IPS DF 6.9 (cell line): ENCODE results near the gene MYO5B.

Source experiments
- DNase-seq: peaks from one replicate; pipeline ENCODE4 v3.0.0-alpha.2; 2013; ENCODE audit warnings: low read depth, low spot score
- H3K27ac ChIP-seq: one replicate; pipeline ENCODE4 v1.5.1; 2013; ENCODE audit warnings: low read length, control low read depth
- H3K27me3 ChIP-seq: 2 replicates; pipeline ENCODE4 v1.6.1; 2013; ENCODE audit warnings: mild to moderate bottlenecking, low read length; ENCODE audit not compliant: control insufficient read depth, insufficient read depth
- H3K36me3 ChIP-seq: 2 replicates; pipeline ENCODE4 v1.6.1; 2013; ENCODE audit warnings: low read length; ENCODE audit not compliant: control insufficient read depth, insufficient read depth
- H3K4me1 ChIP-seq: 2 replicates; pipeline ENCODE4 v1.6.1; 2013; ENCODE audit warnings: low read length; ENCODE audit not compliant: control insufficient read depth, insufficient read depth
- H3K4me3 ChIP-seq: 2 replicates; pipeline ENCODE4 v1.5.1; 2013; ENCODE audit warnings: mild to moderate bottlenecking, low read length
- H3K9me3 ChIP-seq: 2 replicates; pipeline ENCODE4 v1.6.1; 2013; ENCODE audit warnings: low read length, inconsistent platforms; ENCODE audit not compliant: control insufficient read depth, insufficient read depth
- WGBS: extraction: QIAGEN DNeasy Blood & Tissue Kit; methylation state at CpG from one replicate; pipeline ENCODE4 v1.1.7; 2013; ENCODE audit warnings: mixed read lengths, missing lambda C conversion rate; ENCODE audit not compliant: insufficient read length, insufficient coverage; 5-methylcytosine and 5-hydroxymethylcytosine counted together

The MYO5B gene

GRCh38 chr18:49966090-49966489, 228.9 kb downstream of the MYO5B start:
- WGBS: no CpG with 5 or more reads among the region's 3 CpGs
- Histone ChIP-seq H3K4me3 (no peak overlapping the region), H3K27ac (no peak overlapping the region), H3K36me3 (no peaks in the 10 kb centered on the region), H3K9me3 (no peaks in the 10 kb centered on the region), H3K4me1 (no peaks in the 10 kb centered on the region), H3K27me3 (no peaks in the 10 kb centered on the region)
- no peak for DNase-seq

- WGBS: no CpG with 5 or more reads among the region's 4 CpGs
- H3K9me3 ChIP-seq: no peaks in the 10 kb centered on the region
- H3K4me3 ChIP-seq: no peak overlapping the region
- DNase-seq: no peak
- no peaks in the 10 kb centered on the region for H3K4me1 ChIP-seq
- no peak overlapping the region for H3K27ac ChIP-seq
- no peaks in the 10 kb centered on the region for H3K27me3 ChIP-seq
- H3K36me3 ChIP-seq: no peaks in the 10 kb centered on the region
Observed at GRCh38 chr18:49963217-49963616, 231.7 kb downstream of the MYO5B start.

- Histone ChIP-seq H3K36me3 (no peaks in the 10 kb centered on the region), H3K27ac (no peak overlapping the region), H3K4me1 (no peaks in the 10 kb centered on the region), H3K4me3 (no peak overlapping the region), H3K27me3 (no peaks in the 10 kb centered on the region), H3K9me3 (no peaks in the 10 kb centered on the region)
- DNase-seq: no peak
- WGBS: no CpG with 5 or more reads among the region's 2 CpGs
Observed at GRCh38 chr18:49961271-49961670, 233.7 kb downstream of the MYO5B start.

GRCh38 chr18:49960376-49960775, 234.6 kb downstream of the MYO5B start:
- Histone ChIP-seq H3K36me3 (no peaks in the 10 kb centered on the region), H3K4me1 (no peaks in the 10 kb centered on the region), H3K27ac (no peak overlapping the region), H3K27me3 (no peaks in the 10 kb centered on the region), H3K9me3 (no peaks in the 10 kb centered on the region), H3K4me3 (no peak overlapping the region)
- WGBS: no CpG with 5 or more reads among the region's 4 CpGs
- DNase-seq: no peak

- WGBS: no CpG with 5 or more reads among the region's 5 CpGs
- Histone ChIP-seq H3K4me3 (no peak overlapping the region), H3K27ac (no peak overlapping the region), H3K36me3 (no peaks in the 10 kb centered on the region), H3K27me3 (no peaks in the 10 kb centered on the region), H3K9me3 (no peaks in the 10 kb centered on the region), H3K4me1 (no peaks in the 10 kb centered on the region)
- DNase-seq: no peak
Observed at GRCh38 chr18:49959176-49959575, 235.8 kb downstream of the MYO5B start.

GRCh38 chr18:49955263-49955662, 239.7 kb downstream of the MYO5B start:
- no peaks in the 10 kb centered on the region for H3K4me1 ChIP-seq
- H3K36me3 ChIP-seq: no peaks in the 10 kb centered on the region
- H3K9me3 ChIP-seq: no peaks in the 10 kb centered on the region
- no peak overlapping the region for H3K4me3 ChIP-seq
- no peaks in the 10 kb centered on the region for H3K27me3 ChIP-seq
- no peak overlapping the region for H3K27ac ChIP-seq
- DNase-seq: no peak
- WGBS: no CpG with 5 or more reads among the region's 5 CpGs

GRCh38 chr18:49953391-49953790, 241.6 kb downstream of the MYO5B start:
- Histone ChIP-seq H3K9me3 (no peaks in the 10 kb centered on the region), H3K27ac (no peak overlapping the region), H3K36me3 (no peaks in the 10 kb centered on the region), H3K27me3 (no peaks in the 10 kb centered on the region), H3K4me1 (no peaks in the 10 kb centered on the region), H3K4me3 (no peak overlapping the region)
- no CpG with 5 or more reads among the region's 1 CpG for WGBS
- DNase-seq: no peak

- Histone ChIP-seq H3K9me3 (no peaks in the 10 kb centered on the region), H3K36me3 (no peaks in the 10 kb centered on the region), H3K4me3 (no peak overlapping the region), H3K4me1 (no peaks in the 10 kb centered on the region), H3K27me3 (no peaks in the 10 kb centered on the region), H3K27ac (no peak overlapping the region)
- WGBS: no CpG with 5 or more reads among the region's 2 CpGs
- DNase-seq: no peak
Observed at GRCh38 chr18:49949951-49950395, 245.0 kb downstream of the MYO5B start.

GRCh38 chr18:49948975-49949374, 246.0 kb downstream of the MYO5B start:
- Histone ChIP-seq H3K36me3 (no peaks in the 10 kb centered on the region), H3K27me3 (no peaks in the 10 kb centered on the region), H3K4me3 (no peak overlapping the region), H3K4me1 (no peaks in the 10 kb centered on the region), H3K9me3 (no peaks in the 10 kb centered on the region), H3K27ac (no peak overlapping the region)
- DNase-seq: no peak
- no CpG with 5 or more reads among the region's 1 CpG for WGBS

- H3K4me3 ChIP-seq: no peak overlapping the region
- no peaks in the 10 kb centered on the region for H3K4me1 ChIP-seq
- no peaks in the 10 kb centered on the region for H3K9me3 ChIP-seq
- no CpG with 5 or more reads among the region's 8 CpGs for WGBS
- no peaks in the 10 kb centered on the region for H3K27me3 ChIP-seq
- no peaks in the 10 kb centered on the region for H3K36me3 ChIP-seq
- no peak for DNase-seq
- no peak overlapping the region for H3K27ac ChIP-seq
Observed at GRCh38 chr18:49944663-49945062, 250.3 kb downstream of the MYO5B start.

- H3K27ac ChIP-seq: no peak overlapping the region
- DNase-seq: no peak
Observed at GRCh38 chr18:49936821-49937220, 258.1 kb downstream of the MYO5B start.

More at GRCh38 chr18:49936821-49937220, 258.1 kb downstream of the MYO5B start:
- no peak overlapping the region for H3K4me3 ChIP-seq
- H3K36me3 ChIP-seq: no peaks in the 10 kb centered on the region
- WGBS: no CpG with 5 or more reads among the region's 4 CpGs
- no peaks in the 10 kb centered on the region for H3K4me1 ChIP-seq
- H3K27me3 ChIP-seq: no peaks in the 10 kb centered on the region
- no peaks in the 10 kb centered on the region for H3K9me3 ChIP-seq
